A673 (cell line): ENCODE measurements around the gene RHBDF2. TPM values are rescaled to one million over a fixed set of nuclear protein-coding genes. Genes with fewer than 3 reads are reported as not detected.
A peak's percentile ranks its signal among the peaks of the same experiment; 100 is the strongest.
"Not testable (repeated sequence)": the region's sequence is repeated elsewhere in the genome, so short reads cannot be mapped to it uniquely, and the experiment has no call there.

Experiments used
- BruUV-seq: library from RNA; stranded (reverse); fragments of 400-500 nt; replicated peaks from 2 replicates; lab custom pipeline; 2021; lab: Mats Ljungman, UMichigan
- CTCF ChIA-PET: fragments of 300-600 bp; sonication (Branson Sonifier 250); formaldehyde crosslinking; loops from one replicate; lab custom pipeline; 2022; ENCODE audit warnings: antibody characterized with exemption; lab: Charles Lee
- POLR2A ChIA-PET: fragments of 300-600 bp; sonication (Branson Sonifier 250); formaldehyde crosslinking; loops from one replicate; lab custom pipeline; 2022; ENCODE audit warnings: antibody characterized with exemption; ENCODE audit not compliant: low non-redundant PET; lab: Charles Lee
- DNase-seq: peaks from one replicate; pipeline ENCODE4 v3.0.0-alpha.2; 2015; ENCODE audit warnings: low spot score
- H3K27ac ChIP-seq: fragments of 200-600 bp; sonication (generic); 2 replicates; pipeline ENCODE4 v1.5.1; 2016; ENCODE audit warnings: mixed run types, low read depth, mild to moderate bottlenecking, mixed read lengths, antibody characterized with exemption, low read length; ENCODE audit not compliant: poor library complexity, severe bottlenecking
- H3K27me3 ChIP-seq: fragments of 200-600 bp; sonication (generic); replicated peaks from 2 replicates; pipeline ENCODE4 v1.6.1; 2017; ENCODE audit warnings: mixed run types, low read depth, mild to moderate bottlenecking, mixed read lengths, antibody characterized with exemption, low read length; ENCODE audit not compliant: insufficient read depth, poor library complexity
- H3K36me3 ChIP-seq: fragments of 200-600 bp; sonication (generic); 2 replicates; pipeline ENCODE4 v1.6.1; 2016; ENCODE audit warnings: mixed run types, mild to moderate bottlenecking, mixed read lengths, antibody characterized with exemption, low read length; ENCODE audit not compliant: insufficient read depth, poor library complexity, severe bottlenecking
- H3K4me1 ChIP-seq: fragments of 200-600 bp; sonication (generic); 2 replicates; pipeline ENCODE4 v1.6.1; 2017; ENCODE audit warnings: mixed run types, mild to moderate bottlenecking, mixed read lengths, antibody characterized with exemption, low read length; ENCODE audit not compliant: insufficient read depth, poor library complexity, severe bottlenecking
- H3K4me3 ChIP-seq: fragments of 200-600 bp; sonication (generic); 2 replicates; pipeline ENCODE4 v1.5.1; 2016; ENCODE audit warnings: low read depth, mixed run types, mild to moderate bottlenecking, mixed read lengths, low read length; ENCODE audit not compliant: poor library complexity, severe bottlenecking
- H3K9me3 ChIP-seq: fragments of 200-600 bp; sonication (generic); 2 replicates; pipeline ENCODE4 v1.6.1; 2016; ENCODE audit warnings: mixed run types, low read depth, mild to moderate bottlenecking, mixed read lengths, antibody characterized with exemption, low read length; ENCODE audit not compliant: poor library complexity, severe bottlenecking
- EZH2 ChIP-seq: fragments of 200-600 bp; sonication (generic); IDR thresholded peaks from 2 replicates; pipeline ENCODE4 v1.6.1; 2017; ENCODE audit warnings: borderline replicate concordance, low read depth, mild to moderate bottlenecking, mixed read lengths, antibody characterized with exemption, low read length; ENCODE audit not compliant: poor library complexity, severe bottlenecking
- intact Hi-C: fragments of 100-400 bp; cut with micrococcal nuclease; formaldehyde crosslinking; loops from one replicate; pipeline ENCODE4 v1.10.0; 2022; ENCODE audit not compliant: unreplicated experiment
- total RNA-seq: library from RNA; stranded (reverse); gene quantifications from 2 replicates; pipeline ENCODE4 v1.2.3, GENCODE V29; 2021
- TF ChIP-seq, protein P1 (sequence below): fragments of 300-800, 200-600 bp; sonication (generic); conservative IDR thresholded peaks from 2 replicates; pipeline ENCODE4 v1.5.1; 2017; ENCODE audit warnings: low read depth, mild to moderate bottlenecking, antibody characterized with exemption, low read length, moderate library complexity, mixed read lengths

RHBDF2 gene
- total RNA-seq, 1 experiment from 2014 or later, result 20.4 TPM

DNA sequence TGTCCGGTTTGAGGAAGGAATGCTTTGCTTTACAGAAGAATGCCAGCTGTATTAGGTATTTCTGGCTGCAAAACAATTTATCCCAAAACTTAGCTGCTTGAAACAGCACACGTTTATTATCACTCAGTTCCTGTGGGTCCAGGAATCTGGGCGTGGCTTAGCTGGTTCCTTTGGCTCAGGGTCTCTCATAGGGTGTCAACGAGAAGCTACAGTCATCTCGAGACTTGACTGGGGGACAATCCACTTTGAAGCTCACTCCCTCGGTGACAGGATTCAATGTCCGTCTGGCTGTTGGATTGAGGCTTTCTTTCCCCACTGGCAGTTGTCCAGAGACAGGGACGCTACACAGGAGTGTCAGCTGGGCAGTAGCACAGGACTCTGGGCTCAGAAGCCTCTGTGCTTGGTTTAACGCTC lies 9.6 kb upstream of the RHBDF2 start:
- no peaks in the 10 kb centered on the region for H3K36me3 ChIP-seq
- intact Hi-C loops, result no loop called here
- DNase-seq, result no peak
- no peak overlapping the region for H3K4me3 ChIP-seq
- H3K9me3 ChIP-seq, result no peaks in the 10 kb centered on the region
- CTCF ChIA-PET, result interaction anchor here (0.9 kb wide), 1 partner anchor 49 kb away, joined by 3 read pairs; no protein-coding TSS in a partner anchor
- BruUV-seq, result no TSS peak
- POLR2A ChIA-PET, result no interaction called here
- no peaks in the 10 kb centered on the region for H3K27me3 ChIP-seq
- no peak overlapping the region for H3K27ac ChIP-seq
- peaks cover 3% of the 10 kb centered on the region for H3K4me1 ChIP-seq
- TF ChIP-seq, protein P1, sequence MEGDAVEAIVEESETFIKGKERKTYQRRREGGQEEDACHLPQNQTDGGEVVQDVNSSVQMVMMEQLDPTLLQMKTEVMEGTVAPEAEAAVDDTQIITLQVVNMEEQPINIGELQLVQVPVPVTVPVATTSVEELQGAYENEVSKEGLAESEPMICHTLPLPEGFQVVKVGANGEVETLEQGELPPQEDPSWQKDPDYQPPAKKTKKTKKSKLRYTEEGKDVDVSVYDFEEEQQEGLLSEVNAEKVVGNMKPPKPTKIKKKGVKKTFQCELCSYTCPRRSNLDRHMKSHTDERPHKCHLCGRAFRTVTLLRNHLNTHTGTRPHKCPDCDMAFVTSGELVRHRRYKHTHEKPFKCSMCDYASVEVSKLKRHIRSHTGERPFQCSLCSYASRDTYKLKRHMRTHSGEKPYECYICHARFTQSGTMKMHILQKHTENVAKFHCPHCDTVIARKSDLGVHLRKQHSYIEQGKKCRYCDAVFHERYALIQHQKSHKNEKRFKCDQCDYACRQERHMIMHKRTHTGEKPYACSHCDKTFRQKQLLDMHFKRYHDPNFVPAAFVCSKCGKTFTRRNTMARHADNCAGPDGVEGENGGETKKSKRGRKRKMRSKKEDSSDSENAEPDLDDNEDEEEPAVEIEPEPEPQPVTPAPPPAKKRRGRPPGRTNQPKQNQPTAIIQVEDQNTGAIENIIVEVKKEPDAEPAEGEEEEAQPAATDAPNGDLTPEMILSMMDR, result no peak
- no peak for TF ChIP-seq EZH2

- H3K27ac ChIP-seq, DNase-seq, intact Hi-C loops, H3K27me3 ChIP-seq, CTCF ChIA-PET, H3K4me3 ChIP-seq, H3K36me3 ChIP-seq, H3K9me3 ChIP-seq, H3K4me1 ChIP-seq, BruUV-seq: not testable (repeated sequence)
- POLR2A ChIA-PET, result interaction anchor here (0.7 kb wide), 1 partner anchor 230 kb away, joined by 3 read pairs; no protein-coding TSS in a partner anchor
Measured at GRCh38 chr17:76508472-76509063, 7.3 kb upstream of the RHBDF2 start.

- Histone ChIP-seq H3K4me3 (no peak overlapping the region), H3K27me3 (no peaks in the 10 kb centered on the region), H3K9me3 (no peaks in the 10 kb centered on the region), H3K27ac (no peak overlapping the region), H3K4me1 (peaks cover 4% of the 10 kb centered on the region), H3K36me3 (no peaks in the 10 kb centered on the region)
- BruUV-seq, result no TSS peak
- ChIA-PET POLR2A (interaction anchor here (0.5 kb wide), 1 partner anchor 122 kb away, joined by 3 read pairs; no protein-coding TSS in a partner anchor), CTCF (interaction anchor here (1.0 to 1.2 kb wide), 2 partner anchors 9 to 16 kb away, joined by 3 to 4 read pairs; no protein-coding TSS in a partner anchor)
- peak; percentile 82 for DNase-seq
- no peak for TF ChIP-seq EZH2
- TF ChIP-seq, protein P1, result peak; percentile 88
- intact Hi-C loops, result loop anchor here (1.0 to 2.0 kb wide), 2 partner anchors 40 to 98 kb away; no protein-coding TSS in a partner anchor
Measured at GRCh38 chr17:76506408-76507345, 5.5 kb upstream of the RHBDF2 start.
